GM12864 (cell line): ENCODE results near the gene CDKAL1.
A peak's percentile ranks its signal among the peaks of the same experiment; 100 is the strongest.

Experiments used
- DNase-seq: peaks from one replicate; pipeline ENCODE4 v3.0.0-alpha.2; 2011; ENCODE audit warnings: low read depth
- H3K4me3 ChIP-seq: 2 replicates; pipeline ENCODE4 v1.5.1; 2011; ENCODE audit warnings: mild to moderate bottlenecking, low read depth, low read length, control low read depth
- CTCF ChIP-seq: IDR thresholded peaks from 2 replicates; pipeline ENCODE4 v1.5.1; 2011; ENCODE audit warnings: low read depth, mild to moderate bottlenecking, moderate library complexity, low read length, control low read depth, inconsistent platforms; ENCODE audit errors: missing control alignments

The CDKAL1 gene

DNA sequence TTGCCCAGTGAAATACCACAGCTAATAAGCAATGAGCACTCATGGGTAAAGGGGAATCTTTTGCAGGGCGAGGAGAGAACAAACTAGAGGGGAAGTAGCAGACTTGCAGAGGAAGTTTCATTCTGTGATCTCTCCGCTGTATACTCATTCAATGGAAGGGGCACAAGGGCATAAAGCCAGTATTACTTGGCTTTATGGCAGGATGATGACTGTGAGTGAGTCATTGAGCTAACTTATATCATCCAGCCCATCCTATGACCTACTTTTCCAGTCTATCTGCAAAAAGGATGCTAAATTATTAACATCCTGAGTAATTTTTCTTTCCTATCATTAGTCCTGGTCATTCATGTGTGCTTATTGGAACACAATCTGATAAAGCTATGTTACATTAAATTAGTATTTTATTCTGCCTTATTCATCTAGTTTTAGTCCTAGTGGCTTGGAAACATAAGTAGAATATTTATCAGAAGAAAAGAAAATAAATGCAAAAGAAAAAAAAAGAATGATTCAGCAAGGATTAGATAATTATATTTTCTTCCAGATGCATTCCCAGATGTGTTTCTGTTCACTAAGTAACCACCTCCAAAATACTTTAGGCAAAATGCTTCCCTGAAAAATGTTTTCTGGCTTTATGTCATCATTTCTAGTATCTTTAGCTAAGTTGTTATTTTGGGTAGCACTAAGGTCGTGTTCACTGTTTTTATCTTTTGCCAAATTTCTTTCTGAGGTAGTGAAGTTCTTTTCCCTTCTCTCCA is 471.7 kb downstream of the CDKAL1 start:
- TF ChIP-seq CTCF = no peak
- DNase-seq = no peak
- no peak overlapping the region for H3K4me3 ChIP-seq

- no peak for DNase-seq
- no peak for TF ChIP-seq CTCF
- no peak overlapping the region for H3K4me3 ChIP-seq
Observed at GRCh38 chr6:21019614-21020013, 485.4 kb downstream of the CDKAL1 start.

- TF ChIP-seq CTCF = no peak
- H3K4me3 ChIP-seq = no peak overlapping the region
- peak; percentile 75 for DNase-seq
Observed at GRCh38 chr6:21022343-21023107, 488.3 kb downstream of the CDKAL1 start.

- TF ChIP-seq CTCF = no peak
- no peak overlapping the region for H3K4me3 ChIP-seq
Observed at GRCh38 chr6:21023210-21023609, 489.0 kb downstream of the CDKAL1 start.

GRCh38 chr6:21024616-21025015 is 490.4 kb downstream of the CDKAL1 start:
- TF ChIP-seq CTCF = no peak
- DNase-seq = no peak
- H3K4me3 ChIP-seq = no peak overlapping the region

More at GRCh38 chr6:21023210-21023609, 489.0 kb downstream of the CDKAL1 start:
- no peak for DNase-seq

- no peak for TF ChIP-seq CTCF
- H3K4me3 ChIP-seq = no peak overlapping the region
- DNase-seq = no peak
Observed at GRCh38 chr6:21026576-21027273, 492.5 kb downstream of the CDKAL1 start.
